PC-3 (cell line): ENCODE results near the gene STRIP1. TPM values are rescaled to one million over a fixed set of nuclear protein-coding genes. Genes with fewer than 3 reads are reported as not detected.

Experiments
- ATAC-seq: fragments of 200-7000 bp; cut with Tn5 transposase; 2 replicates; pipeline ENCODE4 v1.9.1; 2020; ENCODE audit warnings: mild to moderate bottlenecking, moderate library complexity
- BruUV-seq: library from RNA; stranded (reverse); fragments of 400-500 nt; replicated peaks from 2 replicates; lab custom pipeline; 2021; lab: Mats Ljungman, UMichigan
- CTCF ChIA-PET: fragments of 300-600 bp; sonication (Branson Sonifier 250); formaldehyde crosslinking; loops from one replicate; lab custom pipeline; 2022; ENCODE audit warnings: antibody characterized with exemption; lab: Charles Lee
- POLR2A ChIA-PET: fragments of 300-600 bp; sonication (Branson Sonifier 250); formaldehyde crosslinking; loops from one replicate; lab custom pipeline; 2022; ENCODE audit warnings: antibody characterized with exemption; ENCODE audit not compliant: unreplicated experiment; lab: Charles Lee
- DNase-seq: peaks from one replicate; pipeline ENCODE4 v3.0.0-alpha.2; 2015
- H2AFZ ChIP-seq: fragments of 300-600 bp; sonication (generic); 2 replicates; pipeline ENCODE4 v1.6.0; 2016; ENCODE audit warnings: antibody characterized with exemption, low read length
- H3F3A ChIP-seq: fragments of 300-600 bp; sonication (generic); one replicate; pipeline ENCODE4 v1.6.0; 2017; ENCODE audit warnings: antibody characterized with exemption, low read length, control low read depth, mild to moderate bottlenecking; ENCODE audit not compliant: unreplicated experiment
- H3K27ac ChIP-seq: fragments of 300-600 bp; sonication (generic); 2 replicates; pipeline ENCODE4 v1.5.1; 2016; ENCODE audit warnings: mild to moderate bottlenecking, low read length
- H3K27me3 ChIP-seq: fragments of 300-600 bp; sonication (generic); 2 replicates; pipeline ENCODE4 v1.6.1; 2016; ENCODE audit warnings: low read length, mixed read lengths
- H3K36me3 ChIP-seq: fragments of 300-600 bp; sonication (generic); 2 replicates; pipeline ENCODE4 v1.6.1; 2016; ENCODE audit warnings: low read depth, mixed run types, low read length, mixed read lengths
- H3K4me1 ChIP-seq: fragments of 300-600 bp; sonication (generic); 2 replicates; pipeline ENCODE4 v1.5.1; 2016; ENCODE audit warnings: low read length; ENCODE audit not compliant: insufficient read depth
- H3K4me2 ChIP-seq: fragments of 300-600 bp; sonication (generic); 2 replicates; pipeline ENCODE4 v1.6.0; 2016; ENCODE audit warnings: low read length
- H3K4me3 ChIP-seq: fragments of 300-600 bp; sonication (generic); 2 replicates; pipeline ENCODE4 v1.5.1; 2016; ENCODE audit warnings: mild to moderate bottlenecking, low read length, mixed read lengths
- H3K79me2 ChIP-seq: fragments of 300-600 bp; sonication (generic); 2 replicates; pipeline ENCODE4 v1.6.1; 2017; ENCODE audit warnings: low read length, mixed read lengths
- H3K9ac ChIP-seq: fragments of 300-600 bp; sonication (generic); 2 replicates; pipeline ENCODE4 v1.6.0; 2016; ENCODE audit warnings: mild to moderate bottlenecking, low read length
- H3K9me2 ChIP-seq: fragments of 300-600 bp; sonication (generic); replicated peaks from 2 replicates; pipeline ENCODE4 v1.6.1; 2016; ENCODE audit warnings: mixed run types, low read length, mixed read lengths
- H3K9me3 ChIP-seq: fragments of 300-600 bp; sonication (generic); 2 replicates; pipeline ENCODE4 v1.6.1; 2016; ENCODE audit warnings: low read length, mixed read lengths
- H4K20me1 ChIP-seq: fragments of 300-600 bp; sonication (generic); 2 replicates; pipeline ENCODE4 v1.6.1; 2016; ENCODE audit warnings: low read length, mixed read lengths
- CTCF ChIP-seq: fragments of 300-600 bp; sonication (generic); conservative IDR thresholded peaks from 2 replicates; pipeline ENCODE4 v1.5.1; 2017; ENCODE audit warnings: antibody characterized with exemption, low read depth, mild to moderate bottlenecking, low read length
- EZH2 ChIP-seq: fragments of 300-600 bp; sonication (generic); IDR thresholded peaks from one replicate; pipeline ENCODE4 v1.6.1; 2017; ENCODE audit warnings: antibody characterized with exemption, mild to moderate bottlenecking, low read length; ENCODE audit not compliant: unreplicated experiment
- EZH2phosphoT487 ChIP-seq: fragments of 300-600 bp; sonication (generic); IDR thresholded peaks from 2 replicates; pipeline ENCODE4 v1.6.1; 2018; ENCODE audit warnings: mild to moderate bottlenecking, antibody characterized with exemption, low read length, borderline replicate concordance
- intact Hi-C: fragments of 100-400 bp; cut with micrococcal nuclease; formaldehyde crosslinking; loops from 2 replicates; pipeline ENCODE4 v1.9.0; 2023
- total RNA-seq: library from RNA; depleted of rRNA; stranded (reverse); fragments of >200 nt; gene quantifications from 2 replicates; pipeline ENCODE4 v1.2.3, GENCODE V29; 2014

STRIP1 gene
- total RNA-seq, 1 experiment from 2014 or later = 41.4 TPM

- H2AFZ ChIP-seq = no peak overlapping the region
- ATAC-seq = no peak
- CTCF ChIA-PET = no interaction called here
Measured at GRCh38 chr1:110067479-110067892, 33.1 kb downstream of the STRIP1 start.

DNA sequence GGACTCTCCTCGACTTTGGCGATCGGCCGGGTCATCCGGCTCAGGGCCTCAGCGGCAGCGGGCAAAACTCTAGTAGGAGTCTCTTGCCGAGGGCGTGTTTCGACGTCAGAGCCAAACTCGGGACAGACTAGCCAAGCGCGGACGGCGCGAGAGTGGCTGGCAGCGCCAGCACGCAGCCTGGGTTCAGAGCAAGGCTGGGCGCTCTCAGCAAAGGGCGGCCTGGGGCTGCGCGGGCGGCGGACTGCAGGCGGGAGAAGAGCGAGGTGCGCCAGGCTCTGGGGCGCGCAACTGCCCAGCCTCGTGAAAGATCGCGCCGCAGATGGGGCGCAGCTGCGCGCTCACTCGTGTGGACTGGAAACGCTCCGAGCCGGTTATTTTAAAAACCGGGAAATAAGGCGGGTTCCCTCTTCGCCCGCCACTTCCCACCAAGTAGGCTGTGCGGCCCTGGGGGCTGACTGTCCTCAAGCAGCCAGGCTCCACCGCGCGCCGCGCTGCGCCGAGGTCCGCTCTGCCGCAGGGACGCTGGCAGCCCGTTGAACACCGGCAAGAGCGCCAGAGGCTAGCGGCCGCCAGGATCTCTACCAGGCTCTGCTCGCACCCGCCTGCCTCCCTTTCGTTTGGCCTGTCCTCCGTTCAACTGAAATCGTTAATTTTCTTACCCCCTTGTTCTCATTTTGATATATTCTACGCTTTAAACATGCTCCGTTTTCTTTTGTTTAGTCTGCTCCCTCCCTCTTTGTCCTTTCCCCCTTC lies 33.6 kb downstream of the STRIP1 start:
- no peaks in the 10 kb centered on the region for H3K36me3 ChIP-seq
- H3K27me3 ChIP-seq = no peaks in the 10 kb centered on the region
- no peaks in the 10 kb centered on the region for H3F3A ChIP-seq
- no peak overlapping the region for H3K4me3 ChIP-seq
- H2AFZ ChIP-seq = no peak overlapping the region
- POLR2A ChIA-PET = no interaction called here
- no peaks in the 10 kb centered on the region for H3K9me3 ChIP-seq
- CTCF ChIA-PET = no interaction called here
- no TSS peak for BruUV-seq
- H3K4me1 ChIP-seq = no peaks in the 10 kb centered on the region
- no peaks in the 10 kb centered on the region for H4K20me1 ChIP-seq
- TF ChIP-seq CTCF = no peak
- intact Hi-C loops = no loop called here
- H3K9me2 ChIP-seq = no peaks in the 10 kb centered on the region
- no peak overlapping the region for H3K4me2 ChIP-seq
- no peak for DNase-seq
- no peak overlapping the region for H3K9ac ChIP-seq
- H3K27ac ChIP-seq = no peak overlapping the region
- H3K79me2 ChIP-seq = no peaks in the 10 kb centered on the region
- ATAC-seq = no peak

More at GRCh38 chr1:110067479-110067892, 33.1 kb downstream of the STRIP1 start:
- no peaks in the 10 kb centered on the region for H3F3A ChIP-seq
- H4K20me1 ChIP-seq = no peaks in the 10 kb centered on the region
- H3K9me3 ChIP-seq = no peaks in the 10 kb centered on the region
- TF ChIP-seq EZH2 = no peak
- no peak for TF ChIP-seq CTCF
- TF ChIP-seq EZH2phosphoT487 = no peak
- H3K4me1 ChIP-seq = no peaks in the 10 kb centered on the region
- no peaks in the 10 kb centered on the region for H3K36me3 ChIP-seq
- intact Hi-C loops = no loop called here
- H3K9ac ChIP-seq = no peak overlapping the region
- H3K27me3 ChIP-seq = no peaks in the 10 kb centered on the region
- H3K9me2 ChIP-seq = no peaks in the 10 kb centered on the region
- no peak overlapping the region for H3K27ac ChIP-seq
- DNase-seq = no peak
- POLR2A ChIA-PET = no interaction called here
- BruUV-seq = no TSS peak
- H3K4me3 ChIP-seq = no peak overlapping the region
- H3K79me2 ChIP-seq = no peaks in the 10 kb centered on the region
- H3K4me2 ChIP-seq = no peak overlapping the region

DNA sequence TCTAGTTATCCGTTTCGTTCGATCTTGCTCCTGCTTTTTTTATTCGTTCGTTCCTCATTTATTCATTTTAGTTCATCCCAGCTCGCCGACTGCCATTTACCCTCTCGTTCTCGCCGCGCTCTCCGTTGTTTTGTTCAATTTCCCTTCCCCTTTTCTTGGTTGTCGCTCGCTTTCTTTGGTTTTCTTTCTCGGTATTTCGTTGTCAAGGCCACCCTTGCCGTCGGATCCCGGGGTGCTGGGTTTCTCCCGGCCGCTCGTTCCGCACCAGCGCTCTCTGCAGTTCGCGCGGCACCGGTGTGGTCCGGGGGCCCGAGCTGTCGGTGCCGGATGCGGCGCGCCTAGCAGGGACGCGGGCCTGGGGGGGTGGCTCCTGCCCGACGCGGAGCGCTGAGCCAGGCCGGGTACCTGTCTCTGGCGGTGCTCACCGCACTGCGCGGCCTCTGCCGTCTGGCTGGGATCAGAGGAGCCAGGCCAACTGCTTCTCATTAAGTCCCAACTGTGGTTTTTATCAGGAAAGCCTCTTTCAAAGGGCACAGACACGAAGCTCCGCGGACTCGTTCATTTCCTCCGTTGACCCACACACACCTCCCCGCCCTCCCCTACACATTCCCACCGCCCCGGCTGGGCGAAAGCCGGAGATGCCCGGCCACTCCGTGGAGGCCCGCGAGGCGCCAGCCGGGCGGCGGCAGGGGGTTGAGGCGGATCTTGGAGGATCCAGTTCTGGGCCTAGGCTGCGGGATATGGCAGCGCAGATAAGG lies 34.4 kb downstream of the STRIP1 start:
- Histone ChIP-seq H3K4me3 (no peak overlapping the region), H3K9ac (no peak overlapping the region), H3K9me2 (no peaks in the 10 kb centered on the region), H3K36me3 (no peaks in the 10 kb centered on the region), H3K9me3 (no peaks in the 10 kb centered on the region), H2AFZ (no peak overlapping the region), H3K27me3 (no peaks in the 10 kb centered on the region), H3F3A (no peaks in the 10 kb centered on the region), H3K4me1 (no peaks in the 10 kb centered on the region), H3K4me2 (no peak overlapping the region), H3K27ac (no peak overlapping the region), H4K20me1 (no peaks in the 10 kb centered on the region), H3K79me2 (no peaks in the 10 kb centered on the region)
- no peak for TF ChIP-seq EZH2
- TF ChIP-seq EZH2phosphoT487 = no peak
- TF ChIP-seq CTCF = no peak
- intact Hi-C loops = no loop called here
- DNase-seq (no peak), ATAC-seq (no peak)
- CTCF ChIA-PET = no interaction called here
- BruUV-seq = no TSS peak
- POLR2A ChIA-PET = no interaction called here
